Measurements from ENCODE around the gene ATP8B1. TPM values are rescaled to one million over a fixed set of nuclear protein-coding genes. Genes with fewer than 3 reads are reported as not detected.

Gene ATP8B1
- total RNA-seq = 5.4 and 6.3 TPM in 2 replicates

GRCh38 chr18:57803103-57803969, at the start of gene ATP8B1:
Gene ATP8B1 (minus strand): TSS chr18:57803315. CDS start chr18:57731807, 71,508 bp downstream.

Other genes starting within 250 kb of the ATP8B1 start
- gene FECH, start 216.6 kb downstream of the ATP8B1 start, total RNA-seq = 53.4 and 82.1 TPM in 2 replicates
- 78.3 and 94.7 TPM in 2 replicates for gene NARS1, start 181.5 kb downstream of the ATP8B1 start, total RNA-seq
- gene NEDD4L, start 240.9 kb upstream of the ATP8B1 start, total RNA-seq = 5.7 and 13.0 TPM in 2 replicates